Stimulated activated memory B cell treated with anti-CD40 and anti-IgM and Interleukin-4, amounts not matched to agents 10 μg/mL and 1 μg/mL and 100 μg/mL, for 72 hours (primary cell): ENCODE data around the gene NT5DC1.

Experiments
- ATAC-seq: fragments of 150-1000 bp; cut with Tn5 transposase; 2 replicates; pipeline ENCODE4 v1.10.0; 2021
- H3K27ac Mint-ChIP-seq: one replicate; pipeline ENCODE4 v1.8.0; 2022; ENCODE audit warnings: mild to moderate bottlenecking, mixed read lengths
- H3K27me3 Mint-ChIP-seq: one replicate; pipeline ENCODE4 v1.8.0; 2022; ENCODE audit warnings: mixed read lengths
- H3K36me3 Mint-ChIP-seq: one replicate; pipeline ENCODE4 v1.8.0; 2022; ENCODE audit warnings: mixed read lengths
- H3K4me1 Mint-ChIP-seq: one replicate; pipeline ENCODE4 v1.8.0; 2022; ENCODE audit warnings: mixed read lengths
- H3K4me3 Mint-ChIP-seq: one replicate; pipeline ENCODE4 v1.8.0; 2022; ENCODE audit warnings: mild to moderate bottlenecking, moderate library complexity, mixed read lengths
- H3K9me3 Mint-ChIP-seq: one replicate; pipeline ENCODE4 v1.8.0; 2022; ENCODE audit warnings: mixed read lengths

NT5DC1 gene

DNA sequence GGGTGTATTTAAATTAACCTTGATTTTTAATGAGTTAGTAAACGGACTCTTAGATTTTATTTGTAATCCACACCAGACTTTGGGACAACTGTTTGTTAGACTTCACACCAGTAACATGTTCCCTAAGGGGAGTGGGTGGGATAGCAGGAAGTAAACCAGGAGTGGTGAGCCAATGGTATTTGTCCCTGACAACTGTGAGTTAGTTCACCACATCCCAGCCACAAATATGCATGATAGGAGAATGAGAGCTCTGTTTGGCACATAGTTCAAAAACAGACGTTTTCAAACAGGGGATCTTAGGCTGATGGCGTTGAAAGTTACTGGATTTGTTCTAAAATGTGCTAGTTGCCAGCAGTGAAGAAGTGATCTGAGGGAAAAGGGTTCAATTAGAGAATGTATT lies 44.0 kb downstream of the NT5DC1 start:
- Mint-ChIP-seq H3K27ac (no peak overlapping the region), H3K36me3 (peaks cover 8% of the 10 kb centered on the region), H3K4me1 (no peaks in the 10 kb centered on the region), H3K9me3 (no peaks in the 10 kb centered on the region), H3K27me3 (no peaks in the 10 kb centered on the region), H3K4me3 (no peak overlapping the region)
- ATAC-seq, result no peak

DNA sequence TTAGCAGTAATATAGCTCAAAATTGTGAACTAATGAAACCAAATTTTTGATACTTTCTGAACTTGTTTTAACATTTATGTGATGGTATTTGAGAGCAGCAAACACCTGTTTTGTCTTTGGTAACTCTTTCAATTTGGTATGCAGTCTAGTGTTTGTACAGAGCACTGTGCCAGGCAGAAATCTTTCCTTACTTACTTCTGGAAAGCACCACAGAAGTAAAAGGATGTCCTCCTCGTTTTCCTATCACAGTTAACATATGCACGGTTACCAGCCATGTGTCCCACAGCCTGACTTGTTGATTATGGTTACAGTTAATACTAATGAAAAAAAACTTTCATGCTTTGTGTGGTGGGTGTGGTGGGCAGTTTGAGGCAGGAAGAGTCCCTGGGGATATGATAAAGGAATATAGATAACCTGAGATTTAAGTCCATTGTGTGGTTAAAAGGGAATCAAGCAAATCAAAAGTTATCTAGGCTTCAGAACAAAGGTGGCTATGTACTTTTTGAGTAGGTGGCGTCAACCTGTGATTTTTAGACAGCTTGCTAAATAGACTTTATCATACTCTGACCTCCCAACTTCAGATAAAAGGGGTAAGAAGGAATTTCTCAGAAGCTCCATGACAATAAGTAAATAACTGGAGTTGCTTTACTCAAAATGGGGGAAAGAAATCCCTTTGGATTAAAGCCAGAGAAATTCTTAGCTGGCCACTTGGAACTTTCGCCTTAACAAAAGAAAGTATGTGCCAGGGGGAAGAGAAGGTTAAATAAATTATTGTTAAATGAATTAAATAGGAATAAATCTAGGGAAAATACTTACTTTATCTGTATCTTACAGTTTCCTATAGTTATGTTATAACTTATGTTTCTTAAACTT lies 45.4 kb downstream of the NT5DC1 start:
- Mint-ChIP-seq H3K27me3 (no peaks in the 10 kb centered on the region), H3K36me3 (no peaks in the 10 kb centered on the region), H3K4me1 (no peaks in the 10 kb centered on the region), H3K9me3 (no peaks in the 10 kb centered on the region), H3K27ac (no peak overlapping the region), H3K4me3 (no peak overlapping the region)
- no peak for ATAC-seq

DNA sequence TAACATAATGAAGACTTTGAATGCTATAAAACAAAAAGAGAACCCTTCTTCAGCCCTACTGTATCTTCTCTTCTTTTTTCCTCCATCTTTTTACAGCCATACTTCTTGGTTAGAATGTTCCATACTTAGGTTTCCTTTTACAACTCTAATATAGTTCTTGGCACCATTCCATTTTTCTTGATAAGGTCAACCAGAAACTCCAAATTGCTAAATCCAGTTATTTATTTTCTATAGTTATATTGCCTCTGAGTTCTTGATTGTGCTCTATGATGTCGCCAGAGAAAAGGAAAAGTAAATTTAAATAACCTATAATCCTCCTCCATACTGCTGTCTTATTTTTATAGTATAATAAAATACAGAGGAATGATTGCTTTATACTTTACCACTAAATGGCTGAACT lies 52.0 kb downstream of the NT5DC1 start:
- no peaks in the 10 kb centered on the region for H3K9me3 Mint-ChIP-seq
- no peak overlapping the region for H3K4me3 Mint-ChIP-seq
- H3K36me3 Mint-ChIP-seq, result peaks cover 10% of the 10 kb centered on the region
- ATAC-seq, result no peak
- peaks cover 6% of the 10 kb centered on the region for H3K4me1 Mint-ChIP-seq
- H3K27me3 Mint-ChIP-seq, result no peaks in the 10 kb centered on the region
- no peak overlapping the region for H3K27ac Mint-ChIP-seq

DNA sequence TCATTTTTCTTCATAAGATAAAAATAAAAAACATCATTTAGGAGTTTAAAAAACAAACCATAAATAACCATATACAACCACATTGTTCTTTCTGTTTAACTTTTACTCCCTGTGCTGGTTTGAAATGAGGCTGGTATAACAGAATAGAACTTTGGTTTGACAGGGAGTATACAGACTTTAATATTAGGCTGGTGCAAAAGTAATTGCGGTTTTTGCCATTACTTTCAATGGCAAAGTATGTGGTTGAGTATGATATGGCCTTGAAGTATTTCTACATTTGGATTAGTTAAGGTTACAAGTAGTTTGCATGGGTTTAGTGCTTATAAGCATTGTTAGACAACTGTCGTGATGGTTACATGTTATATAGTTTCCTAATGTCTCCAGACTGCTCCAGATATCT lies 54.2 kb downstream of the NT5DC1 start:
- Mint-ChIP-seq H3K27ac (no peak overlapping the region), H3K36me3 (peaks cover 17% of the 10 kb centered on the region), H3K27me3 (no peaks in the 10 kb centered on the region), H3K4me1 (peaks cover 6% of the 10 kb centered on the region), H3K9me3 (peaks cover 2% of the 10 kb centered on the region), H3K4me3 (no peak overlapping the region)
- no peak for ATAC-seq

DNA sequence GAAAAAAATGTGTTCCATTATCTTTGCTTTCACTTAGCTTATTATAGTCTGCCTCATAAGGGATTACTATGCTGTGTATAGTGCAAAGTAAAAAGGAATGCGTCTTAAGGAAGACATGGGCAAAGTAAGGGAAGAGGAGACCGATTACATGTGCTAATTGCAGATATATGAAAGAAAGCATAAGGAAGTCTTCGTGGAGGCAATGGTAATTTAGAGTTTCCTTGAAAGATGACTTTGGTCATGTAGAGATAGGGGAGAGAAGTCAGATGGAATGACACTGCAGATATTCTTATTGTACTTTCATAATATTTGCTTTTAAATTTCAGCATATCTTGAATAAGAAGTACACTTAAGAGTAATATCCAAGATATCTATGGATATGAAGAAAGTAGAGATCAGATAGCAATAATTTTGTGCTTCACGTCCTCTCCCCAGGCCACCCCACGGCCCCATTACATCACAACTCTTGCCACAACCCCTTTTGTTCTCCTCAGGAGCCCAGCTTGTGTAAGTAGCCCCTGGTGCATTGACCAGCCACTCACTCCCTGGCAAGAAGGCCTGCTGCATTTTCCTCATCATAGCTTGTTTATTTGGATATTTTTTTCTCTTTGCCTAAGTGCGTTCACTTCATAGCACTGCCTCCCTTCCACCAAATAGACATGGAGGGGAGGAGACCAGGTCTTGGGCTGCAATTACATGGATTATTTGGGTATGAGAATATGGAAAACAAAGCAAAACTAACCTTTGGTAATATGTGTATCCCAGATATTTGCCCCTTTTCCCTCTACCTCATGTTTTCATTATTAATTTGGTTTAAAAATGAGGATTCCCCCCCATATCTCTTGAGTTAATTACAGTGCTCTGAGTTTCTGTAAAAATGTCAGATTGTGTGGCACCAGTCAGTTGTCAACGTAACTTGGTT lies 56.0 kb downstream of the NT5DC1 start:
- no peaks in the 10 kb centered on the region for H3K27me3 Mint-ChIP-seq
- H3K36me3 Mint-ChIP-seq, result peaks cover 27% of the 10 kb centered on the region
- peaks cover 7% of the 10 kb centered on the region for H3K9me3 Mint-ChIP-seq
- H3K27ac Mint-ChIP-seq, result no peak overlapping the region
- H3K4me3 Mint-ChIP-seq, result no peak overlapping the region
- no peak for ATAC-seq
- H3K4me1 Mint-ChIP-seq, result peaks cover 13% of the 10 kb centered on the region

DNA sequence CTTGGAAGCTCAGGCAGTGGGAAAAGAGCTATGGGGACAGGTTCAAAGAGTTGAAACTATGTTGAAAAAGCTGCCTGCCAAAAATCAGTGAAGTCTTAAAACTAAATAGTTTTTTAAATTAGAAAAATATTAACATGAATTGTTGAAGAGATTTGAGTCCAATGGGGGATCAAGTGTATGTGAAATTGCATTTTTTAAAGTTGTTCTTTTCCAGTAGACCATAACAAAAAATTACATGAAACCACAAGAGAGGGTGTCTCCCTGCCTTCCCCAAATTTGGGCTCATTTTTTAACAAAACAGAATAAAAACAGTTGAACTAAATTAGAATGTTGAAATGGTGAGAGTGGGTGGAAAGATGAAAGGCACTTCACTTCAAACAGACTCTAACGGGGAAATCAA lies 56.7 kb downstream of the NT5DC1 start:
- H3K9me3 Mint-ChIP-seq, result peaks cover 7% of the 10 kb centered on the region
- peaks cover 27% of the 10 kb centered on the region for H3K36me3 Mint-ChIP-seq
- H3K27me3 Mint-ChIP-seq, result no peaks in the 10 kb centered on the region
- no peak overlapping the region for H3K4me3 Mint-ChIP-seq
- H3K27ac Mint-ChIP-seq, result no peak overlapping the region
- ATAC-seq, result no peak
- peaks cover 13% of the 10 kb centered on the region for H3K4me1 Mint-ChIP-seq

DNA sequence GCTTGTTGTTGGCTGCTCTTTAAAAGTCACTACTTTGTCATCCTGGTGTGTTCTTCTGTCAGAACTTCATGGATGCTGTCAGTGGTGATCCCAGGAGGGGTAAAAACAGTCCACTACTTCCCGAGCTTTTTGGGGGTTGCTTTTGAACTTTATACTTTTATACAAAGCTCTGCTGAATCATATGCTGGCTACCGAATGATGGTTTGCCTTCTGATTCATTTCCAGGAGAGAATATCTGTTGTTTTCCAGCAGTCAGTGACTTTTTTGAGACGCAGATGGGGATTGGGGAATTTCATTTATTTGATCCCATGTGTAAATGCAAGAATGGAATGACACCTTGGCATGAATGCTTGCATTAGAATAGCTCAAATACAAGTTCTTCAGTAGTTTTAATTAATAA lies 58.0 kb downstream of the NT5DC1 start:
- Mint-ChIP-seq H3K4me1 (peaks cover 22% of the 10 kb centered on the region), H3K27ac (no peak overlapping the region), H3K9me3 (peaks cover 10% of the 10 kb centered on the region), H3K4me3 (no peak overlapping the region), H3K27me3 (no peaks in the 10 kb centered on the region), H3K36me3 (peaks cover 36% of the 10 kb centered on the region)
- ATAC-seq, result no peak

DNA sequence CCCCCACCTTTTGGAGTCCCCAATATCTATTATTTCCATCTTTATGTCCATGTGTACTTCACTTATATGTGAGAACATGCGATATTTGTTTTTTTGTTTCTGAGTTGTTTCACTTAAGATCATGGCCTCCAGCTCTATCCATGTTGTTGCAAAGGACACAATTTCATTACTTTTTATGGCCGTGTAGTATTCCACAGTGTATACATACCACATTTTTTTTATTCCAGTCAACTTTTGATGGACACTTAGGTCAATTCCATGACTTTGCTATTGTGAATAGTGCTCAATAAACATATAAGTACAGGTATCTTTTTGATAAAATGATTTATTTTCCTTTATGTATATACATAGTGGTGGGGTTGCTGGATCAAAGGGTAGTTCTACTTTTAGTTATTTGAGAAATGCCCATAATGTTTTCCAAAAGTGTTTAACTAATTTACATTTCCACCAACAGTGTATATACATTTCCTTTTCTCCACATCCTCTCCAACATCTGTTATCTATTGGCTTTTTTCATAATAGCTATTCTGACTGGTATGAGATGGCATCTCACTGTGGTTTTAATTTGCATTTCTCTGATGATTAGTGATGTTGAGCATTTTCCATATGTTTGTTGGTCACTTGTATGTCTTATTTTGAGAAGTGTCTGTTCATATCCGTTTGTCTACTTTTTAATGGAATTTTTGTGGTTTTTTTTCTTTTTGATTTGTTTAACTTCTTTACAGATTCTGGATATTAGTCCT lies 59.3 kb downstream of the NT5DC1 start:
- no peaks in the 10 kb centered on the region for H3K27me3 Mint-ChIP-seq
- H3K27ac Mint-ChIP-seq, result no peak overlapping the region
- peaks cover 46% of the 10 kb centered on the region for H3K36me3 Mint-ChIP-seq
- H3K4me3 Mint-ChIP-seq, result no peak overlapping the region
- H3K4me1 Mint-ChIP-seq, result peaks cover 33% of the 10 kb centered on the region
- ATAC-seq, result no peak
- H3K9me3 Mint-ChIP-seq, result peaks cover 10% of the 10 kb centered on the region

DNA sequence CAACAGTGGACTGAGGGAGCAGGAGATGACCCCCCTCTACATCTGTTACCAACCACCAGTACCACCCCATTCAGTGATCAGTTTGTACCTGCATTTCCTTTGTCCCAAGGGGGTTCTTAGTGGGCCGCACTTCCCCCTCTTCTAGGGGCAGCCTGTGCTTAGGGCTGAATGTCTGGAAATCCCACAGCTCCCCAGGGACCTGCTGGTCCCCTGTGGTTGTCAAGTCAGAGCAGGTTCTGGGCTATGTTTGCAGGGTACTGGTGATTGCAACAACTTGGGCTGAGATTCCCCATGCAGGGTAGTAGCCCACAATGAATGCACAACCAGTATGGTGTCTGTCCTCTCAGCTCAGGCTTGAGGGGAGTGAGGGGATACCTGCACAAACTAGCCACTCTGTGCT lies 64.9 kb downstream of the NT5DC1 start:
- Mint-ChIP-seq H3K9me3 (peaks cover 8% of the 10 kb centered on the region), H3K36me3 (peaks cover 59% of the 10 kb centered on the region), H3K4me1 (peaks cover 37% of the 10 kb centered on the region), H3K27ac (peak overlapping the region; percentile 20), H3K4me3 (no peak overlapping the region), H3K27me3 (no peaks in the 10 kb centered on the region)
- peak; percentile 96 for ATAC-seq

DNA sequence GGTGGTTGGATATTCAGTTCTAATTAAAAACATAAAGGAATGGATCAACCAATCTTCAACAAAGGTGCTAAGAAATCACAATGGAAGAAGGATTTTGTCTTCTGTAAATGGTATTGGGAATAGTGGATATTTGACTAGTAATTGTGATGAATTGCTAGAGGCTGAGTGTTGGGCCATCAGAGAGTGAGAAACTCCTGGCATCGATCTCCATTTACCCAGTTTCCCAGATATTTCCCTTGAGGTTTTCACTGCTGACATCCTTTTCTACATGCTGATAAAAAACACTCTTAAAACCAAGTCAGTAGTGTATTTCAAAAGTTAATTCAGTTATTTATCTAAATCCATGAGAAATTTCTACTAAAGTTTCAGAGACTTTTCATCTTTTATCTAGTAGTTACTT lies 65.7 kb downstream of the NT5DC1 start:
- Mint-ChIP-seq H3K4me3 (no peak overlapping the region), H3K36me3 (peaks cover 61% of the 10 kb centered on the region), H3K4me1 (peaks cover 41% of the 10 kb centered on the region), H3K27ac (no peak overlapping the region), H3K9me3 (peaks cover 8% of the 10 kb centered on the region), H3K27me3 (no peaks in the 10 kb centered on the region)
- ATAC-seq, result no peak

DNA sequence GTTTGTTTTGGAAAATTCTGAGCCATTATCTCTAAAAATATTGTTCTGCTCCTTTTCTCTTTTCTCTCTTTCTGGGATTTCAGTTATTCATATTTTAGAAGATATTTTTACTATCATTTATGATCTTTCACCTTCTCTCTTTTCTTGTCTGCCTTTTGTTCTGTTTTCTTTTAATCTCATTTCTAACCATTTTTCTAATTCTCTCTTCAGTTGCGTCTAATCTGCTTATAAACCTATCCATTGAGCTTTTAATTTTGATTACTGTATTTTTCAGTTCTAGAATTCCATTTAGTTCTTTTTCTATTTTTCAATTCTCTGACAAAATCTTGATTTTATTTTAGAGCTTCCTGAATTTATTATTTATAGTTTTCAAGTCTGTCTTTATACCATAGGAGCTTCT lies 67.5 kb downstream of the NT5DC1 start:
- H3K36me3 Mint-ChIP-seq, result peaks cover 62% of the 10 kb centered on the region
- H3K4me1 Mint-ChIP-seq, result peaks cover 37% of the 10 kb centered on the region
- H3K9me3 Mint-ChIP-seq, result peaks cover 8% of the 10 kb centered on the region
- no peak for ATAC-seq
- H3K27ac Mint-ChIP-seq, result no peak overlapping the region
- no peak overlapping the region for H3K4me3 Mint-ChIP-seq
- no peaks in the 10 kb centered on the region for H3K27me3 Mint-ChIP-seq

DNA sequence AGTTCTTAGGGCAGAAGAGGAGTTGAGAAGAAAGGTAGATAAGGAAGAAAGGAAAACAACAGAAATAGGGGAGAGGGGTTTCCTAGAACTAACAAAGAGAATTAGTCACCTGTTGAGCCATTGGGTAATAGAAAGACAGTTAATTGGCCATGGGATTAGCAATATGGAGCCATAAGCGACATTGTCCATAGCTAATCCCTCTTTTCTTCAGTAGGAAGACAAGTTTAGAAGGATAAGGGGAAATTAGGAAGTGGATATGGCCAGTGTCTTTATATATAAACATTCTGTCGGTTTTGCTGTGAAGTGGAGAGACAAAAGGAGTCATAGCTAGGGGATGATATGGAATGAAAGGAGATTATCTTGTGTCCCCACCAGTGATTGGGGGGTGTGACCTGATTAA lies 69.2 kb downstream of the NT5DC1 start:
- Mint-ChIP-seq H3K27me3 (no peaks in the 10 kb centered on the region), H3K9me3 (peaks cover 7% of the 10 kb centered on the region), H3K4me1 (peaks cover 22% of the 10 kb centered on the region), H3K27ac (no peak overlapping the region), H3K4me3 (no peak overlapping the region), H3K36me3 (peaks cover 62% of the 10 kb centered on the region)
- no peak for ATAC-seq

DNA sequence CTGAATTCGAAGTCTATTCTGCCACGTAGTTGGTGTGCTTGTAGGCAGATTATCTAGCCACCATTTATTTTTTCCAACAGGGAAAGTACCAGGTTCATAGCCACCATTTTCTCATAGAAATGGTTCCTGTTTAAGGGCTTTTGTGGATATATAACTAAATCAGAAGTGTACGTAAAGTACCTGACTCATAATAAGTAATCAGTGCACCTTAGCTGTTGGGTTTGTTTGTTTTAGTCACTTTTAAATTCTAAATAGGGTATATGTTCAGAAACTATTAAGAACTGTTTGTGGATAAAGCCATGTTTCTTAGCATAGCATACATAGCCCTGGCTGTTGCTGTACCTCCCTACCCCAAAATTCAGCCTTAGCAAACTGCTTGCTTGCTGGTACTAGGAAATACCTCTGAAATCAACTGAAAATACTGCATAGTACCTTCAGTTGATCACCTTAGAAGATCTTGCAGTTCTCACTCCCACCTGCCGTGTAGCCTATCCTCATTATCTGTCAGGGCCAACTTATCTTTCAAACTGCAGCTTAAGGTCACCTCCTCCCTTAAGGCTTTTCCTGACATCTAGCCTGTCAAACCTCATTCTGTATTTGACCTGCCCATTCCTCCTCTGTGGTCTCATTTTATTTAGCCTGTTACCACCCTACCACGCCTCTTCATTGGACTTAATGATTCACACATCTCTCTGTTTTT lies 69.9 kb downstream of the NT5DC1 start:
- Mint-ChIP-seq H3K4me1 (peaks cover 16% of the 10 kb centered on the region), H3K27me3 (no peaks in the 10 kb centered on the region), H3K4me3 (no peak overlapping the region), H3K9me3 (peaks cover 11% of the 10 kb centered on the region), H3K36me3 (peaks cover 62% of the 10 kb centered on the region), H3K27ac (no peak overlapping the region)
- ATAC-seq, result no peak

DNA sequence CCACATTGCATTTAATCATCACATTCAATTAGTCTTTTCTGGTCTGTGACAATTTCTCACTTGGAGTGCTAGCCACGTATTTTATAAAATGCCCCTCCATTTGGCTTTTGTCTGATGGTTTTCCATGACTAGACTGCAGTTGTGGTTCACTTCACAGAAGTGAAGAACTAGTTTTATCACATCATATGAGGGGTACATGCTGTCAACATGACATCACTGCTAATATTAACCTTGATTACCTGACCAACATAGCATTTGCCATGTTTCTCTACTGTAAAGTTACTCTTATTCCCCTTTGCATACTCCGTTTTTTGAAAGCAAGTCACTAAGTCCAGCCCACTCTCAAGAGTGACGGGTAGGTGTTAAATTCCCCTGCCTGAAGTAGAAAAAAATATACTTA lies 73.3 kb downstream of the NT5DC1 start:
- peaks cover 5% of the 10 kb centered on the region for H3K4me1 Mint-ChIP-seq
- peaks cover 59% of the 10 kb centered on the region for H3K36me3 Mint-ChIP-seq
- no peak for ATAC-seq
- H3K9me3 Mint-ChIP-seq, result peaks cover 9% of the 10 kb centered on the region
- no peak overlapping the region for H3K4me3 Mint-ChIP-seq
- no peaks in the 10 kb centered on the region for H3K27me3 Mint-ChIP-seq
- H3K27ac Mint-ChIP-seq, result no peak overlapping the region

DNA sequence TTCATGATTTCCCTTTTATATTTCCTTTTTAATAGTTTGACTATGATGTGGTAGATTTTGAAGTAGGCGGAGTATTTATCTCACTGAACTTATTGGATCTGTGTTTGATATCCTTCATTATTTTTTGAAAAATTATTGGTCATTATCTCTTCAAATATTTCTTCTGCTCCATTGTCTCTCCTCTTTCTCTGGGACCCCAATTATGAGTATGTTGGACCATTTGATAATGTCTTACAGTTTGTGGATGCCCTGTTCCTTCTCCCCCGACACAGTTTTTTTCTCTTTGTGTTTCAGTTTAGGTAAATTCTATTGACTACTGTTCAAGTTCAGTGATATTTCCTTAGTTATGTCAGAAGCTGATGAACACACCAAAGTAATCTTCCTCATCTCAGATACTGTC lies 74.7 kb downstream of the NT5DC1 start:
- Mint-ChIP-seq H3K4me1 (peaks cover 5% of the 10 kb centered on the region), H3K4me3 (no peak overlapping the region), H3K9me3 (peaks cover 9% of the 10 kb centered on the region), H3K27me3 (no peaks in the 10 kb centered on the region), H3K27ac (no peak overlapping the region), H3K36me3 (peaks cover 49% of the 10 kb centered on the region)
- no peak for ATAC-seq
